HepG2 (cell line): ENCODE results near the gene RSPRY1. TPM values are rescaled to one million over a fixed set of nuclear protein-coding genes. Genes with fewer than 3 reads are reported as not detected.
A peak's percentile ranks its signal among the peaks of the same experiment; 100 is the strongest.

ENCODE experiments used
- ARNT ChIP-seq: fragments of 450-650 bp; IDR thresholded peaks from 2 replicates; pipeline ENCODE4 v1.6.1; 2017
- CBX1 ChIP-seq: IDR thresholded peaks from one replicate; pipeline ENCODE4 v1.6.1; 2016; ENCODE audit warnings: antibody characterized with exemption, low read depth
- DMTF1 ChIP-seq: sonication (generic); formaldehyde crosslinking; IDR thresholded peaks from 2 replicates; pipeline ENCODE4 v1.4.0; 2020; ENCODE audit warnings: mild to moderate bottlenecking, missing genetic modification reagents
- EEA1 ChIP-seq: sonication (generic); formaldehyde crosslinking; IDR thresholded peaks from 2 replicates; pipeline ENCODE4 v1.5.1; 2020; ENCODE audit warnings: mild to moderate bottlenecking, missing genetic modification reagents, borderline replicate concordance
- ELF3 ChIP-seq: IDR thresholded peaks from 2 replicates; pipeline ENCODE4 v1.6.1; 2016; ENCODE audit warnings: missing genetic modification reagents, missing compliant biosample characterization
- GABPB1 ChIP-seq: IDR thresholded peaks from 2 replicates; pipeline ENCODE4 v1.6.1; 2016; ENCODE audit warnings: mild to moderate bottlenecking, missing genetic modification reagents, moderate library complexity, missing compliant biosample characterization
- HBP1 ChIP-seq: IDR thresholded peaks from 2 replicates; pipeline ENCODE4 v1.6.1; 2016; ENCODE audit warnings: low read depth, control low read depth
- HIVEP1 ChIP-seq: sonication (generic); formaldehyde crosslinking; IDR thresholded peaks from 2 replicates; pipeline ENCODE4 v1.4.0; 2020; ENCODE audit warnings: mild to moderate bottlenecking, missing genetic modification reagents
- IRF2 ChIP-seq: IDR thresholded peaks from 2 replicates; pipeline ENCODE4 v1.6.1; 2018; ENCODE audit warnings: missing genetic modification reagents, missing compliant biosample characterization
- ISL2 ChIP-seq: sonication (generic); formaldehyde crosslinking; IDR thresholded peaks from 2 replicates; pipeline ENCODE4 v1.5.0; 2020; ENCODE audit warnings: missing genetic modification reagents
- KDM4B ChIP-seq: sonication (generic); formaldehyde crosslinking; IDR thresholded peaks from 2 replicates; pipeline ENCODE4 v1.4.0; 2020; ENCODE audit warnings: missing genetic modification reagents
- MED8 ChIP-seq: sonication (generic); formaldehyde crosslinking; IDR thresholded peaks from 2 replicates; pipeline ENCODE4 v1.8.1; 2023; ENCODE audit warnings: mild to moderate bottlenecking, missing genetic modification reagents; ENCODE audit not compliant: insufficient replicate concordance
- NFIB ChIP-seq: sonication (generic); formaldehyde crosslinking; IDR thresholded peaks from 2 replicates; pipeline ENCODE4 v1.9.0; 2021; ENCODE audit warnings: missing genetic modification reagents, mild to moderate bottlenecking, borderline replicate concordance
- NFRKB ChIP-seq: fragments of 450-650 bp; IDR thresholded peaks from 2 replicates; pipeline ENCODE4 v1.6.1; 2017
- RFX3 ChIP-seq: IDR thresholded peaks from 2 replicates; pipeline ENCODE4 v1.6.1; 2016; ENCODE audit warnings: missing biosample characterization, missing genetic modification reagents
- SIX4 ChIP-seq: sonication (generic); formaldehyde crosslinking; IDR thresholded peaks from 2 replicates; pipeline ENCODE4 v1.4.0; 2020; ENCODE audit warnings: missing genetic modification reagents
- SKI ChIP-seq: fragments of 450-650 bp; IDR thresholded peaks from one replicate; pipeline ENCODE4 v1.6.1; 2018; ENCODE audit warnings: mild to moderate bottlenecking; ENCODE audit not compliant: partially characterized antibody
- SRSF4 ChIP-seq: fragments of 200-400 bp; formaldehyde crosslinking; IDR thresholded peaks from one replicate; pipeline ENCODE4 v1.6.1; 2018; ENCODE audit warnings: mild to moderate bottlenecking, low read depth, low read length, moderate library complexity; ENCODE audit not compliant: poor library complexity, severe bottlenecking
- SRSF9 ChIP-seq: fragments of 200-400 bp; formaldehyde crosslinking; IDR thresholded peaks from 2 replicates; pipeline ENCODE4 v1.6.1; 2018; ENCODE audit warnings: borderline replicate concordance, mild to moderate bottlenecking, low read depth, low read length; ENCODE audit not compliant: insufficient read depth, poor library complexity, severe bottlenecking
- TOPORS ChIP-seq: sonication (generic); formaldehyde crosslinking; IDR thresholded peaks from 2 replicates; pipeline ENCODE4 v1.8.0; 2023; ENCODE audit warnings: mild to moderate bottlenecking, missing genetic modification reagents
- ZBTB44 ChIP-seq: sonication (generic); formaldehyde crosslinking; IDR thresholded peaks from 2 replicates; pipeline ENCODE4 v1.4.0; 2020; ENCODE audit warnings: missing genetic modification reagents
- ZFAT ChIP-seq: sonication (generic); formaldehyde crosslinking; conservative IDR thresholded peaks from 2 replicates; pipeline ENCODE4 v1.8.1; 2023; ENCODE audit warnings: missing genetic modification reagents, inconsistent platforms
- ZFP1 ChIP-seq: IDR thresholded peaks from 2 replicates; pipeline ENCODE4 v1.6.1; 2016
- ZNF138 ChIP-seq: sonication (generic); formaldehyde crosslinking; IDR thresholded peaks from 2 replicates; pipeline ENCODE4 v1.5.0; 2020; ENCODE audit warnings: mild to moderate bottlenecking, low read depth, missing genetic modification reagents
- ZNF460 ChIP-seq: sonication (generic); formaldehyde crosslinking; IDR thresholded peaks from 2 replicates; pipeline ENCODE4 v1.5.1; 2020; ENCODE audit warnings: missing genetic modification reagents, mild to moderate bottlenecking, borderline replicate concordance
- ZNF552 ChIP-seq: sonication (generic); formaldehyde crosslinking; IDR thresholded peaks from 2 replicates; pipeline ENCODE4 v1.9.0; 2022; ENCODE audit warnings: missing genetic modification reagents, mild to moderate bottlenecking, borderline replicate concordance
- ZNF761 ChIP-seq: sonication (generic); formaldehyde crosslinking; conservative IDR thresholded peaks from 2 replicates; pipeline ENCODE4 v1.4.0; 2020; ENCODE audit warnings: mild to moderate bottlenecking, missing genetic modification reagents
- polyA plus RNA-seq, 8 experiments: library from polyadenylated mRNA; depleted of rRNA in 3 of 8; stranded (reverse) in 7 of 8; unstranded in 1 of 8; fragments of >200 nt; fragmentation: Illumina TruSeq in 4 of 8; extraction: Trizol in 4 of 8; gene quantifications; 2 replicates each; pipeline versions ENCODE4 v1.2.1 to v1.2.3, GENCODE V29; 2011 to 2016; ENCODE audit warnings: low read depth in 4 of 8, missing spikeins in 1 of 8, mixed read lengths in 1 of 8; ENCODE audit not compliant: insufficient read depth in 1 of 8
- total RNA-seq, 5 experiments: library from RNA; depleted of rRNA; stranded (reverse); fragments of >200 nt; fragmentation: Illumina TruSeq; extraction: Trizol; gene quantifications; 2 replicates each; pipeline ENCODE4 v1.2.3, GENCODE V29; 2016; ENCODE audit warnings: low read depth in 1 of 5

The RSPRY1 gene
- total and polyA plus RNA-seq, 2 of the 13 experiments (the other 11 are each of a cell fraction or from before 2014, with no cell fraction given): 53.4 to 61.0 TPM

GRCh38 chr16:57244767-57245471 is 58.8 kb downstream of the RSPRY1 start, which contains the start of gene ARL2BP (continued):
- TF ChIP-seq GABPB1 (CRISPR knock-in tag) (peak; percentile 83), RFX3 (CRISPR knock-in tag) (peak; percentile 80), ZBTB44 (peak; percentile 62), SRSF9 (no peak), NFIB (CRISPR knock-in tag) (no peak), HBP1 (no peak; the same call in 1 of the 2 replicates), ZFP1 (CRISPR knock-in tag) (no peak), ARNT (no peak), DMTF1 (CRISPR knock-in tag) (no peak), ZNF460 (CRISPR knock-in tag) (no peak), ZNF761 (0 out of 2 replicates have a peak, but pooled peaks have one; percentile 60), SIX4 (CRISPR knock-in tag) (no peak), ZNF138 (CRISPR knock-in tag) (peak; percentile 92; the same call in 1 of the 2 replicates), ISL2 (peak; percentile 64; the same call in 1 of the 2 replicates), EEA1 (CRISPR knock-in tag) (peak; percentile 81; the same call in 1 of the 2 replicates), SKI (peak; percentile 78), KDM4B (CRISPR knock-in tag) (0 out of 2 replicates have a peak, but pooled peaks have one; percentile 50), ELF3 (CRISPR knock-in tag) (peak; percentile 84), NFRKB (no peak), MED8 (CRISPR knock-in tag) (no peak), HIVEP1 (CRISPR knock-in tag) (peak; percentile 66), IRF2 (CRISPR knock-in tag) (peak; percentile 61), ZFAT (CRISPR knock-in tag) (no peak), SRSF4 (no peak), ZNF552 (CRISPR knock-in tag) (peak; percentile 16; the same call in 1 of the 2 replicates), TOPORS (CRISPR knock-in tag) (peak; percentile 92; the same call in 1 of the 2 replicates), CBX1 (peak; percentile 20)
